ENCODE results near the gene HSP90B1. TPM values are rescaled to one million over a fixed set of nuclear protein-coding genes. Genes with fewer than 3 reads are reported as not detected.
A peak's percentile ranks its signal among the peaks of the same experiment; 100 is the strongest.

HSP90B1 gene
- polyA plus RNA-seq = 274 TPM

DNA sequence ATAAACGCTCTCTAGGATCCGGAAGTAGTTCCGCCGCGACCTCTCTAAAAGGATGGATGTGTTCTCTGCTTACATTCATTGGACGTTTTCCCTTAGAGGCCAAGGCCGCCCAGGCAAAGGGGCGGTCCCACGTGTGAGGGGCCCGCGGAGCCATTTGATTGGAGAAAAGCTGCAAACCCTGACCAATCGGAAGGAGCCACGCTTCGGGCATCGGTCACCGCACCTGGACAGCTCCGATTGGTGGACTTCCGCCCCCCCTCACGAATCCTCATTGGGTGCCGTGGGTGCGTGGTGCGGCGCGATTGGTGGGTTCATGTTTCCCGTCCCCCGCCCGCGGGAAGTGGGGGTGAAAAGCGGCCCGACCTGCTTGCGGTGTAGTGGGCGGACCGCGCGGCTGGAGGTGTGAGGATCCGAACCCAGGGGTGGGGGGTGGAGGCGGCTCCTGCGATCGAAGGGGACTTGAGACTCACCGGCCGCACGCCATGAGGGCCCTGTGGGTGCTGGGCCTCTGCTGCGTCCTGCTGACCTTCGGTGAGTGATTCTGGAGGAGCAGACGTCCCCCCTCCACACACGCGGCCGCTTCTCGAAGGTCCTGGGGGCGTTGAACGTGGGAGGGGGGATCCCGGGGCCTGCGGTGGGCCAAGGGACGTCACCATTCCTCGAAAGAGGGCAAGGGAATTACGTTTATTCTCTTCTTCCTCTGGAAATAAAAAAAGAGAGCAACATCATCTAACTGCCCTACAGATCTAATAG, at the start of gene HSP90B1:
HSP90B1 (plus strand) TSS at position 377 of the 753 bp plus-strand sequence; CDS start at position 483, 106 bp downstream.
- Mint-ChIP-seq H3K27ac (peak within 1 kb of the TSS; percentile 95 to 100 (median 98)), H3K27me3 (no peaks in the 10 kb centered on the region), H3K4me3 (peak within 1 kb of the TSS; percentile 87 to 97 (median 93)), H3K4me1 (peaks cover 27 to 47% (median 34%) of the 10 kb centered on the region in 3 donors), H3K36me3 (peaks cover 4% of the 10 kb centered on the region), H3K9me3 (no peaks in the 10 kb centered on the region)

DNA sequence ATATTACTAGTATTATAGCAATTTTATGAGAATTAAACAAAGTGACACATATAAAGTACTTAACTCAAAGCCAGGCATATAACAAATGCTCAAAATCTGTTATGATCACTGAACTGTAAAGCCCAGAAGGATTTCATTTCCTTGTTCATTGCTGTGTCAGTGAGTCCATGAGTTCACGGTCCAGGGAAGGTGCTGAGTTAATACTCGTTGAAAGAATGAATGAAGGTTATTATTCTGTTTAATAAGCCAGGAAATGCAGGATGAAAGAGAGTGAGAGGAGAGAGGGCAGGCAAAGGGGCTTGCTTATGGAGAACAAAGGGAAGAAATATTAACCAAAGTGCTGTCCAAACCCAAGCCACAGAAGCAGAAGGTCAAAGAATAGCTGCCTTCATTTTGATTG, 48.9 kb upstream of the HSP90B1 start:
- no peaks in the 10 kb centered on the region for H3K27me3 Mint-ChIP-seq
- peaks cover 13 to 34% (median 24%) of the 10 kb centered on the region in 3 donors for H3K4me1 Mint-ChIP-seq
- no peaks in the 10 kb centered on the region for H3K9me3 Mint-ChIP-seq
- no peak overlapping the region for H3K27ac Mint-ChIP-seq
- H3K36me3 Mint-ChIP-seq = no peaks in the 10 kb centered on the region
- no peak overlapping the region for H3K4me3 Mint-ChIP-seq

DNA sequence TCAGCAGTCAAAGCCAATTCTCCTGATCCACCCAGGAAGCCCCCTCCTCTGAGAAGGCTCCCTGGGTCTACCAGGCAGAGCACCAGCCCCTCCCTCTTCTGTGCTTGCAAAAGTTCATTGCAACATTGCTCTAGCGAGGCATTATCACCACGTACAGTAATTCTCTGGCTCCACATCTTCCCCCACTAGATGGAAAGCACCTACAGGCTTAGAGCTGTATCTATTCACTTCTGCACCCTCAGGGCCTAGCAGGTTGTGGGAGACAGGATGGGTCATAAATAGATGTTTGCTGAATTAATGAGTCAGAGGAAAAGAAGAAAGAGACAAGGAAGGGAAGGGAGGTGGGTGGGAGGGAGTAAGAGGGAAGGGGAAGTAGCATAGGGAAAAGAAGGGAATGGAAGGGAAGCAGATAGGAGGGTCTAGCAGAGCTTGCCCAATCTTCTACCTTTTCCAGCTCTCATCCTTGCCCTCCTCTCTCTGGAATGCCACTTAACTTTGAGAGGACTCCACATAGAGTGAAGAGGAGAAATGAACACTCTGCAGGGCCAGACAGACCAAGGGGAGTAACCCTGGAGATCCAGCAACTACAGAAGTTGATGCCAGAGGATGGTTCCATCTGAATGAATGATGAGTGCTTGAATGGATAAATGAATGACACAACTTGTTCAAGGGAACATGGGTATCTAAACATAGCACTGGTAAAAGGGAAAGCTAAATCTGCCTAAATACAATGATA, 47.2 kb upstream of the HSP90B1 start:
- Mint-ChIP-seq H3K4me3 (no peak overlapping the region), H3K9me3 (no peaks in the 10 kb centered on the region), H3K36me3 (no peaks in the 10 kb centered on the region), H3K4me1 (peaks cover 10 to 26% (median 19%) of the 10 kb centered on the region in 3 donors), H3K27me3 (no peaks in the 10 kb centered on the region), H3K27ac (no peak overlapping the region)

DNA sequence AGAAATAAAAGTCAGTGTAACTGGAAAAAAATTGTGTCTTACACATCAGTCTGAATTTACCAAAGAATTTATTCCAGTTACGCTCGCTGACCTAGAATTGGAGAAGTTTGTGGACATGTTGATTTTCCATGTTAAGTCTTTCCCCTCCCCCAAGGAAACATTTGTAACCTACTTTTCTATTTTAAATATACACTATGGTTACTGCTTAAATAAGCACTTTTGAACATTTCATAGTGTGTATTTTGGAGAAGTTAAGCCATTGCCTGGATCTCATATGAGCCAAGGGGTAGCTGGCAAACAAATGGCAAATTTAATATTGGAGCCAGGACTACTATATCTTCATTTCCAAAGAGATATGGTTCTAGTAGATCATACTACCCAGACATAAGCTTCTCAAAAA, 46.3 kb upstream of the HSP90B1 start:
- H3K9me3 Mint-ChIP-seq = no peaks in the 10 kb centered on the region
- H3K36me3 Mint-ChIP-seq = no peaks in the 10 kb centered on the region
- H3K4me3 Mint-ChIP-seq = no peak overlapping the region
- H3K4me1 Mint-ChIP-seq = peaks cover 9 to 25% (median 19%) of the 10 kb centered on the region in 3 donors
- no peak overlapping the region for H3K27ac Mint-ChIP-seq
- no peaks in the 10 kb centered on the region for H3K27me3 Mint-ChIP-seq

DNA sequence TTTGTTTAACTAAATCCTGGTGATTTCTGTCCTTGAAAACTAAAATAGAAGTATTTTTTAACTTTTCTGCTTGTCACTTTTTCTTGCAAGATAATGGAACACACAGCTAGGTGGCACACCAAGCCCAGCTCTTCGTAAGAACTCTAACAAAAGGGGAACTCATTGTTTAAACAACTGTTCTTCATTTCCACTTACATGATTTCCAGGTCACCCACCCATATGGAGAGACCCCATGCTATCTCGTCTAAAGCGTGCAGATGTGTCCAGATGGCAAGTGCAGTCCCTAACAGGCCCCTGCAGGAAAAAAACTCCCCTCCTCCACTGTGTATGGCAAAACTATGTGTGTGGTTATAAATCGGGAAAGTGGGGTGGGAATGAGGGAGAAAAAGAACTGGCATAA, 45.9 kb upstream of the HSP90B1 start:
- no peaks in the 10 kb centered on the region for H3K36me3 Mint-ChIP-seq
- H3K27me3 Mint-ChIP-seq = no peaks in the 10 kb centered on the region
- H3K4me1 Mint-ChIP-seq = peaks cover 9 to 23% (median 19%) of the 10 kb centered on the region in 3 donors
- no peak overlapping the region for H3K4me3 Mint-ChIP-seq
- no peaks in the 10 kb centered on the region for H3K9me3 Mint-ChIP-seq
- no peak overlapping the region for H3K27ac Mint-ChIP-seq

DNA sequence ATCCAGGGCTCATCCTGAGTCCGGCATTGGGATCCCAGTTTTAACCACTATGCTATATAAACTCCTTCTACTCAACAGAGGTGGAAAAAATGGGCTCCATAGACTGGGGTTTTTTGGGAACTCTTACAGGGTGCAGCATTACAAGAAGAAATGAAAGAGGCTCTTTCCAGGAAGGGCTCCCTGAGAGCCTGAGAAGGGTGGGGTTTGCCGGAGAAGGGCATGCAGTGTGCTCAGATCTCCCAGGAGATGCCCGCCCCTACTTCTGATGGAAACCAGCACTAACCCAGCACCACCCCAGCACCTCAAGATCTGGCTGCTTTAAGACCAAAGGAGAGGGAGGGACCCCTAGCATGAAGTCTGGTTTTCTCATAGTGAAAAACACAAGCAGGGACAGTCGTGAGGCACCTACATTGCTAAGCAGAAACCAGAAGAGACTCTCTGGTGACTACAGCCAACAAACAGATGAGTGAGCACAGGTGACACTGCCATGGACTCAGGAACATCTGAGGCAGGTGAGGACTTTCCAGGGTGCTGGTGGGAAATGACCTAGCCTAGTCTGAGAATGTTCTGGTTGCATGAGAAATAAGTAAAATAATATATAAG, 43.9 kb upstream of the HSP90B1 start:
- Mint-ChIP-seq H3K27me3 (no peaks in the 10 kb centered on the region), H3K4me1 (peaks cover 6 to 11% (median 8%) of the 10 kb centered on the region in 3 donors), H3K27ac (no peak overlapping the region), H3K36me3 (peaks cover 5% of the 10 kb centered on the region), H3K9me3 (no peaks in the 10 kb centered on the region), H3K4me3 (no peak overlapping the region)

DNA sequence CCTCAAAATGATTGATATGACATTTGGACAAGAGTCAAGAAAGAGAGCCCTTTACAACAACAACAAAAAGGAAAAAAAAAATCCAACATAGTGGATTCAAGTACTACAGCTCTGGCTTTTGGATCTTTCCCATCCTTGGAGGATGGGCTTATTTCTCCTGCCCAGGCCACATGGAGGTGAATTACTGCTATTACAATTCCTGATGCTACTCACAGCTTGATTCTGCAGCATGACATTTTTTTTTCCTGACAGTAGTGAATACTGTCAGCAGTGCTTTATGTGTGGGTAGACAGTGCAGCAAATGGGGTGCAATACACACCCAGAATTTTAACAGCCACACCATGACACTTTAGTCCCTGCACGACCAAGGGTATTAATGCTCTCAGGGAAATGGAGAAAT, 42.5 kb upstream of the HSP90B1 start:
- Mint-ChIP-seq H3K27ac (no peak overlapping the region), H3K27me3 (no peaks in the 10 kb centered on the region)

DNA sequence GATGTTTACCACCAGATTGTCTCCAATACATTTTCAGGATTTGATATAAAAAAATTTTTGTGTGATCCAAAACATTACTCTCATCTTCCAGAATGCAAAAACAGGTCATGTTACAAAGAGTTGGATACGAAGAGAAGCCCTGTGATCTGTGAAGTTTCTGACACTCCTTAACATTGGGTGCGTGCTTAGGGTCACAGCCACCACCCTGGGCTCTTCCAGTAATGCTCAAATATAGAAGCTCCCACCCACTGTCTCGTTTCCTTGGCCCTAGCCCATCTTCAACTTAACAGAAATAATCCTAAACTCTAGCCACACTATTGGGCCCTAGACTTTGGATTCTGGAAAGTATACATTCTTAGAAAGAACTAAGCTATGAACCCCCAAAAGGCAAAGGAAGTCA, 32.9 kb upstream of the HSP90B1 start:
- no peaks in the 10 kb centered on the region for H3K27me3 Mint-ChIP-seq
- no peaks in the 10 kb centered on the region for H3K9me3 Mint-ChIP-seq
- H3K36me3 Mint-ChIP-seq = no peaks in the 10 kb centered on the region
- H3K4me3 Mint-ChIP-seq = no peak overlapping the region
- H3K4me1 Mint-ChIP-seq = no peaks in the 10 kb centered on the region
- no peak overlapping the region for H3K27ac Mint-ChIP-seq

More for the DNA sequence above, 42.5 kb upstream of the HSP90B1 start:
- Mint-ChIP-seq H3K4me1 (peaks cover 4 to 7% (median 5%) of the 10 kb centered on the region in 3 donors), H3K36me3 (peaks cover 8% of the 10 kb centered on the region), H3K4me3 (no peak overlapping the region), H3K9me3 (no peaks in the 10 kb centered on the region)

DNA sequence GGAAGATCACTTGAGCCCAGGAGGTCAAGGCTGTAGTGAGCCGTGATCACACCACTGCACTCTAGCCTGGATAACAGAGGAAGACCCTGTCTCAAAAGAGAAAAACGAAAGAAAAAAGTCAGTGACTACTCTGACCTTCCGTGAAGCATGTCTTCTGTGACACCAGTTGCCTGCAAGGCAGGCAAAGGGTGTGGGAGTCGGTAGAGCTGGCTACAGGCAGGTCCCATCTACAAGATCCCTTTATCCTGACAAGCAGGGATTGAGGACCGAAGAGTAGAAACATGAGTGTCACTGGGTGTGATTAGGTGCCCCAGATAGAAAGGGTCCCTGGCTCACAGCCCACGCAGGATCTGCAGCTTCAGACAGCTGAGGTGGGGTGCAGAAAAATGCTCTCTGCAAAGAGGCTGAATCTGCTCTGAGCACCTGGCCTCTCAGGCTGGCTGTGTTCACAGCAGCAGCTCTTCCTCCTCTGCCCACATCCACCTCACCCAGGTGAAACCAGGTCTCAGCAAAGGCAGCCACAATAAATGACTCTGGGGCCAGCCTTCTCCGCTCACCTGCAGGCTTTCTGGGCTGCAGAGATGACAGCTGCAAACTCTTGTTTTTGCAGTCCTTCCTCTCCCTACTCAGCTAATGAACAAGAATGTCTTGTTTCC, 28.6 kb upstream of the HSP90B1 start:
- no peaks in the 10 kb centered on the region for H3K36me3 Mint-ChIP-seq
- H3K27ac Mint-ChIP-seq = peak overlapping the region in 1 of 3 donors; percentile 12
- peaks cover 3 to 5% (median 4%) of the 10 kb centered on the region in 3 donors for H3K4me1 Mint-ChIP-seq
- H3K4me3 Mint-ChIP-seq = no peak overlapping the region
- H3K27me3 Mint-ChIP-seq = no peaks in the 10 kb centered on the region
- no peaks in the 10 kb centered on the region for H3K9me3 Mint-ChIP-seq

DNA sequence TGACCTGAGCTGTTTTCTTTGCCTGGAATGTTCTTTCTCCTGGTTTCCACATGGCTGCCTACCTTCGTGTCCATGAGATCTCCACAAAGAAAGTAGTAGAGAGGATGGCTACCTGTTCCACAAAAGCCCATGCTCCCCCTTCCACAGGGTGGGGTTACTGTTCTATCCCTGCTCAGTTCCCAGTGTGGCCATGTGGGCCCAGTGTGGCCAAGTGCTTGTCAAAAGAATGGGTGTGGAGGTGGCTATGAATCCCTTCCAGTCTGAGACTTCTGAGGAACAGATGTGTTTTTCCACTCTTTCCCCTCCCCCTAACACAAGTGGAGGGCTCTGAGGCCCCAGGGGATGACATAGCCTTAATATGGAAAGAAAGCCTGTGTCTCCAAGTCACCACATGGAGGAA, 26.2 kb upstream of the HSP90B1 start:
- H3K9me3 Mint-ChIP-seq = no peaks in the 10 kb centered on the region
- peak overlapping the region in 1 of 3 donors; percentile 73 for H3K27ac Mint-ChIP-seq

DNA sequence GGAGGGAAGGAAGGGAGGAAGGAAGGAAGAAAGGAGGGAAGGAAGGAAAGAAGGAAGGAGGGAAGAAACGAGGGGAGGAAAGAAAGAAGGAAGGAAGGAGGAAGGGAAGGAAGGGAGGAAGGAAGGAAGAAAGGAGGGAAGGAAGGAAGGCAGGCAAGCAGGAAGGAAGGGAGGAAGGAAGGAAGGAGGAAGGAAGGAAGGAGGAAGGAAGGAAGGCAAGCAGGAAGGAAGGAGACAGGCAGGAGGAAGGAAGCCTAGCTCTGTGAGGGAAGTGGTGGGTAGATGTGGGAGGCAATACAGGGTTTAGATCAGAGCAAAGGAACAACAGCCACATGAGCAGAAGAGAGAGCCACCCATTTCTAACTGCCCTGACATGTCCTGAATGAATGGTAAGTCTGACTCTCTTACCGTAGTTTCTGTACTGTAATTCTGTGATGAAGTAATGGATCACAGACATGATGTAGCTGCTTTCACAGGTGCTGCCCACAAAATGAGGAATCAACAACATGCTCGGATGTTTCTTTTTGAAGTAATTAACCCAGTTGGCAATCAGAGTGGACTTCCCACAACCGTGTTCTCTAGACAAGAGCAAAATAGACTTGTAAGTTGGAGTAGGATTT, 24.4 kb upstream of the HSP90B1 start:
- H3K4me1 Mint-ChIP-seq = peaks cover 4 to 9% (median 5%) of the 10 kb centered on the region in 3 donors
- H3K27me3 Mint-ChIP-seq = no peaks in the 10 kb centered on the region
- H3K9me3 Mint-ChIP-seq = peaks cover 0 to 1% (median 0%) of the 10 kb centered on the region in 3 donors
- peak overlapping the region in 1 of 3 donors; percentile 1 for H3K27ac Mint-ChIP-seq
- no peaks in the 10 kb centered on the region for H3K36me3 Mint-ChIP-seq
- H3K4me3 Mint-ChIP-seq = no peak overlapping the region

More for the DNA sequence above, 26.2 kb upstream of the HSP90B1 start:
- Mint-ChIP-seq H3K27me3 (no peaks in the 10 kb centered on the region), H3K4me1 (peaks cover 4 to 9% (median 5%) of the 10 kb centered on the region in 3 donors), H3K4me3 (no peak overlapping the region), H3K36me3 (no peaks in the 10 kb centered on the region)

DNA sequence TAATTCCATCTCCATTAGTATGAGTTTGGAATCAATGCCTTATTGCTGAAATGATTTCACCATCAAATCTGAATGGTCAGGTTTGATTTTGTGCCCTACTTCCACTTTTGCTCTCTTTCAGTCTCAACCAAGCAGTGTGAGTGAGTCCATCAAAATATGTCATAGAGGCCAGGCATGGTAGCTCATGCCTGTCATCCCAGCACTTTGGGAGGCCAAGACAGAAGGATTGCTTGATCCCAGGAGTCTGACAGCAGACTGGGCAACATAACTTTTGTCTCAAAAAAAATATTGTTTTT, 22.0 kb upstream of the HSP90B1 start:
- no peak overlapping the region for H3K27ac Mint-ChIP-seq

DNA sequence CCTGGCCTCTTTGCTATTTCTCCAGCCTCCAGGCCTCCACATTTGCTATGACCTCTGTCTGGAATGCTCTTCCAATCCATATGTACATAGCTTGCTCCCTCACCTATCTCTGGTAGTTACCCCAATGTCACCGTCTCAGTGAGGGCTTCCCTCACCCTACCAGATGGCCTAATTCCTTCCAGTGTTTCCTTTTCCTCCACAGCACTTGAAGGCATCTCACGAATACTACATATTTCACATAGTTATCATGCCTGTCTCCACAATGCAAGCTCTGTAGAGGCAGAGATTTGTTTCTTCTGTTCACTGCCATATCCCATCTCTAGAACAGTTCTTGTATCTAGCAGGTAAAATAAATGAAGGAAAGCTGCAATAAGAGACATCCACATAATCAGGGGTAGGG, 21.3 kb upstream of the HSP90B1 start:
- no peak overlapping the region for H3K4me3 Mint-ChIP-seq
- no peaks in the 10 kb centered on the region for H3K27me3 Mint-ChIP-seq
- peaks cover 4 to 9% (median 5%) of the 10 kb centered on the region in 3 donors for H3K4me1 Mint-ChIP-seq
- peaks cover 0 to 1% (median 0%) of the 10 kb centered on the region in 3 donors for H3K9me3 Mint-ChIP-seq
- H3K27ac Mint-ChIP-seq = peak overlapping the region in 1 of 3 donors; percentile 13
- H3K36me3 Mint-ChIP-seq = no peaks in the 10 kb centered on the region

More for the DNA sequence above, 22.0 kb upstream of the HSP90B1 start:
- H3K36me3 Mint-ChIP-seq = no peaks in the 10 kb centered on the region
- H3K9me3 Mint-ChIP-seq = peaks cover 0 to 1% (median 0%) of the 10 kb centered on the region in 3 donors
- H3K4me1 Mint-ChIP-seq = peaks cover 4 to 9% (median 5%) of the 10 kb centered on the region in 3 donors
- no peak overlapping the region for H3K4me3 Mint-ChIP-seq
- H3K27me3 Mint-ChIP-seq = no peaks in the 10 kb centered on the region

DNA sequence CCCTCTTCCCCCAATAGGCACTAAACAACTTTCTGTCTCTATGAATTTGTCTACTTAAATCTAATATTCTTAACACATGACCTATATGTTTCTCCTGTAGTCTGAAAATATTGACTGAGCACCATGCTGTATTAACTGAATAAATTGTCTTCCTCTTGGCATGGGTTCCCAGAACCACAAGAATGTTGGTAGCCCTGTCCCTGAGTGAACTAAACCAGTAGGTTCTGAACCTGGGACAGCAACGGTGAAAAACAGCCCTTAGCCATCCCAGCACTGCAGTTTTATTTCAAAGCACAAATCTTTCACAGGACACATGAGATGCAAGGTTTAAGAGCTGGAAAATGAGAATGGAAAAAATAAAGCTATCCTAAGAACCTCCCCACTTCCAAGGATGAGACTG, 20.4 kb upstream of the HSP90B1 start:
- Mint-ChIP-seq H3K4me1 (peaks cover 4 to 9% (median 5%) of the 10 kb centered on the region in 3 donors), H3K9me3 (peaks cover 0 to 1% (median 0%) of the 10 kb centered on the region in 3 donors), H3K36me3 (no peaks in the 10 kb centered on the region), H3K4me3 (no peak overlapping the region), H3K27ac (peak overlapping the region in 1 of 3 donors; percentile 39), H3K27me3 (no peaks in the 10 kb centered on the region)
